H1 (cell line): ENCODE results near the gene CSF2RB.

ENCODE experiments used
- CBX8 ChIP-seq: fragments of 300-800, 300-1000 bp; sonication (generic); IDR thresholded peaks from 2 replicates; pipeline ENCODE4 v1.7.1; 2016; ENCODE audit warnings: low read depth, low read length, borderline replicate concordance
- CHD7 ChIP-seq: fragments of 300-600 bp; sonication (generic); IDR thresholded peaks from 2 replicates; pipeline ENCODE4 v1.7.1; 2012; ENCODE audit warnings: low read length, moderate library complexity, mild to moderate bottlenecking, inconsistent platforms; ENCODE audit not compliant: insufficient replicate concordance
- CTCF ChIP-seq, 3 experiments: IDR thresholded peaks; 1 replicate in 2 of 3; 2 replicates in 1 of 3; pipeline versions ENCODE4 v1.5.1 to v1.6.1; 2011; ENCODE audit warnings: low read length in 3 of 3, mild to moderate bottlenecking in 3 of 3, inconsistent platforms in 2 of 3, low read depth in 1 of 3, moderate library complexity in 1 of 3; ENCODE audit not compliant: insufficient read depth in 1 of 3; ENCODE audit errors: control extremely low read depth in 1 of 3
- POLR2A ChIP-seq, 2 experiments: IDR thresholded peaks; 1 replicate in 1 of 2; 2 replicates in 1 of 2; pipeline ENCODE4 v1.6.1; 2011; ENCODE audit warnings: low read depth in 2 of 2, low read length in 2 of 2, mild to moderate bottlenecking in 2 of 2; ENCODE audit errors: control extremely low read depth in 1 of 2
- RAD21 ChIP-seq, 2 experiments: IDR thresholded peaks in 1 of 2; conservative IDR thresholded peaks in 1 of 2; 2 replicates each; pipeline ENCODE4 v1.6.1; 2011; ENCODE audit warnings: low read depth in 2 of 2, low read length in 2 of 2, improper control_type of control experiment in 1 of 2, inconsistent platforms in 1 of 2, mild to moderate bottlenecking in 1 of 2, moderate library complexity in 1 of 2
- SP2 ChIP-seq: IDR thresholded peaks from 2 replicates; pipeline ENCODE4 v1.6.1; 2012; ENCODE audit warnings: mild to moderate bottlenecking, low read length, inconsistent platforms
- SRF ChIP-seq: IDR thresholded peaks from 2 replicates; pipeline ENCODE4 v1.6.1; 2011; ENCODE audit warnings: mild to moderate bottlenecking, low read depth, low read length, moderate library complexity

DNA sequence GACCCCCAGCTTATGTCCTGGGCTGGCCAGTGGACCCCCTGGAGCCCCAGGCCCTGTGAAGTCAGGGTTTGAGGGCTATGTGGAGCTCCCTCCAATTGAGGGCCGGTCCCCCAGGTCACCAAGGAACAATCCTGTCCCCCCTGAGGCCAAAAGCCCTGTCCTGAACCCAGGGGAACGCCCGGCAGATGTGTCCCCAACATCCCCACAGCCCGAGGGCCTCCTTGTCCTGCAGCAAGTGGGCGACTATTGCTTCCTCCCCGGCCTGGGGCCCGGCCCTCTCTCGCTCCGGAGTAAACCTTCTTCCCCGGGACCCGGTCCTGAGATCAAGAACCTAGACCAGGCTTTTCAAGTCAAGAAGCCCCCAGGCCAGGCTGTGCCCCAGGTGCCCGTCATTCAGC lies 24.6 kb downstream of the CSF2RB start:
- TF ChIP-seq CTCF (IDR thresholded peaks at IDR 0.05; ENCODE audit: control extremely low read depth in 1 of 3, insufficient read depth in 1 of 3, low read depth in 1 of 3, low read length in 3 of 3) (no peak), POLR2A (IDR thresholded peaks at IDR 0.05; ENCODE audit: control extremely low read depth in 1 of 2, low read depth in 2 of 2, low read length in 2 of 2) (no peak), RAD21 (IDR thresholded peaks at IDR 0.05 in 1 of 2, conservative IDR thresholded peaks at IDR 0.05 in 1 of 2; ENCODE audit: low read depth in 2 of 2, low read length in 2 of 2) (no peak), SP2 (no peak), CHD7 (no peak), CBX8 (no peak), SRF (no peak)
